Transverse colon (tissue), 3 donors: ENCODE measurements around the gene BLM.

Experiments used
- CTCF ChIP-seq, 5 experiments: fragments of 200-600 bp in 3 of 5; fragments of 450-650 bp in 2 of 5; sonication (generic) in 3 of 5; IDR thresholded peaks; 1 replicate in 2 of 5; 2 replicates in 3 of 5; pipeline ENCODE4 v1.5.1; 2016 to 2017; ENCODE audit warnings: antibody characterized with exemption in 5 of 5, inconsistent platforms in 3 of 5, mild to moderate bottlenecking in 2 of 5, moderate library complexity in 1 of 5
- EP300 ChIP-seq: sonication (generic); formaldehyde crosslinking; IDR thresholded peaks from one replicate; pipeline ENCODE4 v1.6.1; 2017; ENCODE audit warnings: antibody characterized with exemption, low read depth
- POLR2A ChIP-seq: fragments of 450-650 bp; IDR thresholded peaks from one replicate; pipeline ENCODE4 v1.6.1; 2016; ENCODE audit warnings: antibody characterized with exemption, mild to moderate bottlenecking, moderate library complexity

GRCh38 chr15:90818251-90819210 is 101.4 kb downstream of the BLM start:
- TF ChIP-seq CTCF (IDR thresholded peaks at IDR 0.05) (no peak), POLR2A (no peak), EP300 (no peak)
